ENCODE results near the gene PTPRJ.
A peak's percentile ranks its signal among the peaks of the same experiment; 100 is the strongest.

PTPRJ gene

DNA sequence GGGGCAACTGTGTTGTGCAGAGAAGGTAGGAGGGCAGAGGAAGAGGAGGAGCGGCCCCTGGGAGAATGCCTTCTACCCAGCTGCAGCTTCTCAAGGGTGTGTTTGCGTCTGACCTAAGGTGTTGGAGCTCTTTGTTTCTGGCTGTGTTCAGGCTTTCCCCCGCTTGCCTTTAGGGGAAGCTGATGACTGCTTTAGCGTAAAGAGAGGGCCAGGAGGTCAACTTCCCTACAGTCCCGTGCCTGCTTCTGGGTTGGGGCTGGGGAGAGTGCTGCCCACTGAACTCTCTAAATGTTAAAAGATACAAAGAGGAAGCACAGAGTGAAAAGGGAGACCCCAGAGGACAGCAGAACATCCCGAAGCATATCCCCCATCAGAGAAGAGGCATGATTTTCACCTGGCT is 99.2 kb downstream of the PTPRJ start:
- H3K4me3 ChIP-seq (ENCODE audit: low read depth, low read length): no peak overlapping the region
- TF ChIP-seq, protein P1, sequence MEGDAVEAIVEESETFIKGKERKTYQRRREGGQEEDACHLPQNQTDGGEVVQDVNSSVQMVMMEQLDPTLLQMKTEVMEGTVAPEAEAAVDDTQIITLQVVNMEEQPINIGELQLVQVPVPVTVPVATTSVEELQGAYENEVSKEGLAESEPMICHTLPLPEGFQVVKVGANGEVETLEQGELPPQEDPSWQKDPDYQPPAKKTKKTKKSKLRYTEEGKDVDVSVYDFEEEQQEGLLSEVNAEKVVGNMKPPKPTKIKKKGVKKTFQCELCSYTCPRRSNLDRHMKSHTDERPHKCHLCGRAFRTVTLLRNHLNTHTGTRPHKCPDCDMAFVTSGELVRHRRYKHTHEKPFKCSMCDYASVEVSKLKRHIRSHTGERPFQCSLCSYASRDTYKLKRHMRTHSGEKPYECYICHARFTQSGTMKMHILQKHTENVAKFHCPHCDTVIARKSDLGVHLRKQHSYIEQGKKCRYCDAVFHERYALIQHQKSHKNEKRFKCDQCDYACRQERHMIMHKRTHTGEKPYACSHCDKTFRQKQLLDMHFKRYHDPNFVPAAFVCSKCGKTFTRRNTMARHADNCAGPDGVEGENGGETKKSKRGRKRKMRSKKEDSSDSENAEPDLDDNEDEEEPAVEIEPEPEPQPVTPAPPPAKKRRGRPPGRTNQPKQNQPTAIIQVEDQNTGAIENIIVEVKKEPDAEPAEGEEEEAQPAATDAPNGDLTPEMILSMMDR (IDR thresholded peaks at IDR 0.05; ENCODE audit: low read depth, low read length): no peak
- TF ChIP-seq MYC (IDR thresholded peaks at IDR 0.05; ENCODE audit: low read depth, low read length) (no peak), POLR2A (IDR thresholded peaks at IDR 0.05; ENCODE audit: extremely low read depth, insufficient read length) (no peak)
- TF ChIP-seq, protein P2, sequence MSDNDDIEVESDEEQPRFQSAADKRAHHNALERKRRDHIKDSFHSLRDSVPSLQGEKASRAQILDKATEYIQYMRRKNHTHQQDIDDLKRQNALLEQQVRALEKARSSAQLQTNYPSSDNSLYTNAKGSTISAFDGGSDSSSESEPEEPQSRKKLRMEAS (IDR thresholded peaks at IDR 0.05; ENCODE audit: low read depth, low read length): no peak
- DNase-seq (ENCODE audit: low read depth): peak; percentile 45

DNA sequence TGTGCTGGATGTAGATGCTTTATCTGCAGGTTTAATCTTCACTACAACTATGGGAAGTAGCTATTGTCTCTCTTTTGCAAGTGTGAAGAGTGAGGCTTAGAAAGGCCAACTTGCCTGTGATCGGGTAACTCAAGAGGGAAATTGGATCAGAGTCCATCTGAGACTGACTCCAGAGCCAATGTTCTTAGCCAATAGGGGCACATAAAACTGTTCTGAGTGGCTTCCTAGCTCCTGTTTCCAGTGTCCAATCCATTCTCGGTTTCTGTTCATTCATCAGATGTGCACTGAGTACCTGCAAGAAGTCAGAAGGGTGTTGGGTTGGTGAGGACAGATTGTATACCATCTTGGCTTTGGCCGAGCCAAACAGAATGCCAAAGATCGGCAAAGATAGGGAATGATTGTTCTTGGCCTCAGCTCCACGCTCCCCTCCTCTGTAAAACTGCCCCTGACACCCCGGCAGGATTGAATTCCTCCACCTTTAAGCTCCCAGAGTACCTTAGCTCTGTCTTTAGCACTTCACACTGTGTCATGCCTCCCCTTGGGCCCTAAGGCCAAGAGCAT is 100.0 kb downstream of the PTPRJ start:
- no peak for DNase-seq (ENCODE audit: low read depth)
- no peak for TF ChIP-seq POLR2A (IDR thresholded peaks at IDR 0.05; ENCODE audit: extremely low read depth, insufficient read length)
- H3K4me3 ChIP-seq (ENCODE audit: low read depth, low read length): no peak overlapping the region

DNA sequence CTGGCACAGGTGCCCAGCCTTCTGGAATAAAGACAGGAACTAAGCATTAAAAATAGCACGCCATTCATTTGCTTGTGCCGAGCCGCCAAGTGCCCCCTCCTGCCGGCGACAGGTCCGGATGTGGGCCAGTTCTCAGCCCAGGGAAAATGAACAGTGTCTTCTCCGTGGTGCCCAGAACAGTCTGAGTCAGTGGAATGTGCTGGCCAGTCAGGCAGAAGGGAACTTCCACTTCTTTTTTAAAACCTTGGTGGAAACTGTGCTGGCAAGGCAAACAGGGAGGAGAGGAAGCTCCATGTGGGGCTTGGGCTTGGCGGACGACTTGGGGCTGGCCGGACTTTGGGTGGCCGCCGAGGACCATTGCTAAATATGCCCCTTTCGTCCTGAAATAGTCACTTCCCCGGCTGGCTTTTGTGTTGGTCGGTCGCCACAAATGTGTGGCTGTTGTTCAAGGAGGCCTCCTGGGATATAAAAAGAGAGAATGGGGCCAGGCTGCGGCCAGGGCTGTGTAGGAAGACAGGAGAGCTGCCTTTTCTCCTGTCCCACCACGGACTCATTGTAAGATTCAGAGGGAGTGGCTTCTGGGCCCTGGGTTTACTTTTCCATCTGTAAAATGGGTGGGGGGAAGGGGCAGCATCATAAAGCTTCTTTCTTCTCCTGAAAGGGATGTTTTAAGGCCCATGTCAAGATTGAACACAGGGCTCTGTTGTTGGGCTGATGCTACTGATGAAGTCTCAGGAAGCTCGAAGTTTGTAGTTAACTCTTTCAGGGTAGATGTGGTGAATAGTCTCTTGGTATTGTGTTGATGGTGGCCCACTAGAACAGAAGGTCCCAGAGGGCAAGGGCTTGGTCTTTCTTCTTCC is 101.0 kb downstream of the PTPRJ start:
- DNase-seq (ENCODE audit: low read depth): peak; percentile 87
- peak overlapping the region; percentile 34 for H3K4me3 ChIP-seq (ENCODE audit: low read depth, low read length)
- TF ChIP-seq POLR2A (IDR thresholded peaks at IDR 0.05; ENCODE audit: extremely low read depth, insufficient read length) (no peak), MYC (IDR thresholded peaks at IDR 0.05; ENCODE audit: low read depth, low read length) (peak; percentile 54)
- TF ChIP-seq, protein P2 (IDR thresholded peaks at IDR 0.05; ENCODE audit: low read depth, low read length): 0 out of 2 replicates have a peak, but pooled peaks have one; percentile 11
- TF ChIP-seq, protein P1 (IDR thresholded peaks at IDR 0.05; ENCODE audit: low read depth, low read length): no peak

DNA sequence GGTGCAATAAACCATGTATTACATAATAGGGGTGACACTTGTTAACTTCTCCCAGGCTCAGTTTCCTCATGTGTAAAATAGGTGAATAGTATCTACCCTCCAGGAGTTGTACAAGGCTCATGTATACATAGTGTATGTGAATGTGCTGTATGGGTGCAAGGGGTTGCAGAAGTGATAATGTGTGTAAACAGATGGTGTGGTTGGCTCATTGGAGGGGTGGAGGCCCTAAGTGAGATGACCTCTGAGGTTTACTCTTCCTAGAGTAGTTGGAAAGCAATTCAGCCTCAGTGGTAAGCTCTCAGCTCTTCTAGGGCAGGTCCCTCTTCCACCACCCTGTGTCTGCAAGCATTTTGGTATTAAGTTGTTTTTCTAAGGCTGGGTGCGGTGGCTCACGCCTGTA is 102.4 kb downstream of the PTPRJ start:
- H3K4me3 ChIP-seq (ENCODE audit: low read depth, low read length): no peak overlapping the region
- DNase-seq (ENCODE audit: low read depth): peak; percentile 45
- no peak for TF ChIP-seq POLR2A (IDR thresholded peaks at IDR 0.05; ENCODE audit: extremely low read depth, insufficient read length)

DNA sequence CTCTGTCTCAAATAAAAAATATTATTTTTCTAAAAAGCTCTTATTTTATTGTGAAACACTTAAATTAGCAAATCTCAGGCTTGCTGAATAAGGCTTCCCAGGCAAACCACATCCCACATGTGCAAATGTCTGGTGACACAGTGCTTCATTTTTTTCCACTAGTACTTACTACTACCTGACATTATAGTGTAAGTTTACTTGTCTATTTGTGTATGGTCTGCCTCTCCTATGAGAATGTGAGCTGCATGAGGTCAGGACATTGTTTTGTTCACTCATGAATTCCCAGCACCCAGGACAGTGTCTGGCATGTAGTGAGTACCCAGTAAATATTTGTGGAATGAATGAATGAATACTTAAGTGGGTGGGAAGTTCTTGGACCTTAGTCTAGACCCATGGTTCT is 103.1 kb downstream of the PTPRJ start:
- no peak for DNase-seq (ENCODE audit: low read depth)
- no peak overlapping the region for H3K4me3 ChIP-seq (ENCODE audit: low read depth, low read length)
- TF ChIP-seq, protein P2 (IDR thresholded peaks at IDR 0.05; ENCODE audit: low read depth, low read length): no peak
- TF ChIP-seq MYC (IDR thresholded peaks at IDR 0.05; ENCODE audit: low read depth, low read length) (no peak), POLR2A (IDR thresholded peaks at IDR 0.05; ENCODE audit: extremely low read depth, insufficient read length) (no peak)
- TF ChIP-seq, protein P1 (IDR thresholded peaks at IDR 0.05; ENCODE audit: low read depth, low read length): no peak

DNA sequence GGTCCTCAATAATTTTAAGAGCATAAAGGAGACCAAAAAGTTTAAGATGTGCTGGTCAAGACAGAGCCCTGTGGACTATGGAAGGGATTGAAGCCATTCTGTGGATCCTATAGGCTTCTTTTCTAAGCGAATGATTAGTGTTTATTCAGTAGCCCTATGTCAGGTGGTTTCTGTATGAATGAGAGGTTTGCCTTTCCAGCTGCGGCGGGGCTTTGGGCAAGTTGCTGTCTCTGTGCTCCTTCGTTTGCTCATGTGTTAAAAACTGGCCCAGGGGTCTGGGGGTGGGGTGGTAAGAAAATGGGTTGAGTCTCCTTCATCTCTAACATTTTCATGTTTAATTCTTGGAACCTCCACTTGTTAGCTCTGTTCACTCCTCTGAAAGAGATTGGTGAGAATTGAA is 105.3 kb downstream of the PTPRJ start:
- no peak overlapping the region for H3K4me3 ChIP-seq (ENCODE audit: low read depth, low read length)
- TF ChIP-seq MYC (IDR thresholded peaks at IDR 0.05; ENCODE audit: low read depth, low read length) (no peak), POLR2A (IDR thresholded peaks at IDR 0.05; ENCODE audit: extremely low read depth, insufficient read length) (no peak)
- TF ChIP-seq, protein P2 (IDR thresholded peaks at IDR 0.05; ENCODE audit: low read depth, low read length): no peak
- TF ChIP-seq, protein P1 (IDR thresholded peaks at IDR 0.05; ENCODE audit: low read depth, low read length): no peak
- DNase-seq (ENCODE audit: low read depth): no peak
